K562 (cell line): ENCODE data around the gene SNX3. TPM values are rescaled to one million over a fixed set of nuclear protein-coding genes. Genes with fewer than 3 reads are reported as not detected.

Source experiments
- BRD9 ChIP-seq: fragments of 450-650 bp; IDR thresholded peaks from 2 replicates; pipeline ENCODE4 v1.6.1; 2018; ENCODE audit warnings: low read depth; ENCODE audit not compliant: partially characterized antibody
- DPF2 ChIP-seq: fragments of 450-650 bp; IDR thresholded peaks from 2 replicates; pipeline ENCODE4 v1.6.1; 2016
- HIVEP1 ChIP-seq: fragments of 250-450 bp; sonication (Bioruptor Pico); IDR thresholded peaks from 2 replicates; pipeline ENCODE4 v1.4.0; 2020; ENCODE audit warnings: mild to moderate bottlenecking
- HMG20B ChIP-seq: fragments of 250-450 bp; sonication (Bioruptor Pico); IDR thresholded peaks from 2 replicates; pipeline ENCODE4 v1.5.0; 2021; ENCODE audit warnings: mild to moderate bottlenecking
- NELFE ChIP-seq: IDR thresholded peaks from 2 replicates; pipeline ENCODE4 v1.6.1; 2011; ENCODE audit warnings: mild to moderate bottlenecking; ENCODE audit not compliant: insufficient read depth, insufficient read length
- PPARD ChIP-seq: fragments of 250-450 bp; sonication (Bioruptor Pico); IDR thresholded peaks from 2 replicates; pipeline ENCODE4 v1.8.0; 2022; ENCODE audit warnings: inconsistent platforms, mild to moderate bottlenecking, moderate library complexity
- PRMT5 ChIP-seq: sonication (generic); formaldehyde crosslinking; IDR thresholded peaks from 2 replicates; pipeline ENCODE4 v1.5.0; 2020; ENCODE audit warnings: missing genetic modification reagents
- polyA plus RNA-seq, 8 experiments: library from polyadenylated mRNA; depleted of rRNA in 4 of 8; stranded (reverse) in 5 of 8; unstranded in 3 of 8; fragments of >200 nt; fragmentation: Nextera tagmentation in 2 of 8; fragmentation: Illumina TruSeq in 1 of 8; extraction: Ambion mirVana in 2 of 8; extraction: Trizol in 1 of 8; gene quantifications; 2 replicates each; pipeline versions ENCODE4 v1.2.1 to v1.2.3, GENCODE V29; 2011 to 2014; ENCODE audit warnings: inconsistent platforms in 1 of 8, missing spikeins in 1 of 8
- total RNA-seq, 7 experiments: library from RNA; depleted of rRNA in 6 of 7; stranded (reverse); fragments of >200 nt in 6 of 7; fragmentation: Illumina TruSeq in 2 of 7; extraction: Trizol in 2 of 7; gene quantifications; 2 replicates each; pipeline versions ENCODE4 v1.2.1 to v1.2.3, GENCODE V29; 2011 to 2021; ENCODE audit warnings: low replicate concordance in 1 of 7
- TF ChIP-seq, protein P1 (sequence below): fragments of 250-450 bp; sonication (Bioruptor Pico); IDR thresholded peaks from 2 replicates; pipeline ENCODE4 v1.8.0; 2022; ENCODE audit warnings: moderate library complexity, mild to moderate bottlenecking, inconsistent platforms
- TF ChIP-seq, protein P2 (sequence below): fragments of 250-450 bp; sonication (Bioruptor Pico); IDR thresholded peaks from 2 replicates; pipeline ENCODE4 v1.8.0; 2022; ENCODE audit warnings: inconsistent platforms
- TF ChIP-seq, protein P3 (sequence below): fragments of 450-650 bp; IDR thresholded peaks from 2 replicates; pipeline ENCODE4 v1.6.1; 2017; ENCODE audit warnings: antibody characterized with exemption, mild to moderate bottlenecking

Gene SNX3
- total and polyA plus RNA-seq, 9 of the 15 experiments (the other 6 are each of a cell fraction or from before 2014, with no cell fraction given), result 48.9 to 410 (median 159) TPM

DNA sequence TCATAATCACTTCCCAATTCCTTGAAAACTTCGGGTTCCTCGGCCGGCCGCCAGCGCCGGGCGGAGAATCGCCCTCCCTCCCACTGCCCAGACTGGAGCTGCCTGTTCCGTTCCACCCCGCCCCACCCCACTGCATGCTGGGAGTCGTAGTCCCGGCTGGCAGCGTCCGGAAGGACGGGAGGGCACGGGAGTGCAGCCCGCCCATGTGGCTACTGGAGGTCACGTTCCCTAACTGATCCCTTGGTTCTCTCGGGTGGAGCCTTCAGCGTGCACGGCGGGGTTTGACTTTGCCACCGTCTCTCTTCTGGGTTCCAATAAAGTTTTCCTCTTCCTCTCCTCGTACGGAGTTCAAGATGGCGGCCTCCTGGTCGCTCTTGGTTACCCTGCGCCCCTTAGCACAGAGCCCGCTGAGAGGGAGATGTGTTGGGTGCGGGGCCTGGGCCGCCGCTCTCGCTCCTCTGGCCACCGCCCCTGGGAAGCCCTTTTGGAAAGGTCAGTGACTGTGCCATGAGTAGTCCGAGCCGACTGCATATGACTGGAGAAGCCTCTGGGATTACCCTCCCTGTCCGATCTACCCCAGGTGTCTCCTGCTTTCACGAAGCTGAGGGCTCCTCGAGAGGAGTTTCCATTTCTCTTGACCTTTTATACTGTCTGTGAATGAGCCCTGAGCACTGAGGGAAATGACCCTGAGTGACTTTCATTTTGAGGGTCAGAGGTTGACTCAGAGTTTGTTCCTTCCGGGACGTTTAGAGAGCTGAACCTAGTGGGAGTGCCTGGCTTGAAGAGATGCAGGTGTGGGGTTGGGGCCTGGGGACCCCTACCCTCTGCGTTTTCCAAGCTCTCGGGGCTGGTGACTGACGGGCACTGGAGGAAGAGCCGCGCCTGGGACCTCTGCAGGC is 34.1 kb upstream of the SNX3 start, which contains the start of gene AFG1L (continued):
- TF ChIP-seq, protein P1, sequence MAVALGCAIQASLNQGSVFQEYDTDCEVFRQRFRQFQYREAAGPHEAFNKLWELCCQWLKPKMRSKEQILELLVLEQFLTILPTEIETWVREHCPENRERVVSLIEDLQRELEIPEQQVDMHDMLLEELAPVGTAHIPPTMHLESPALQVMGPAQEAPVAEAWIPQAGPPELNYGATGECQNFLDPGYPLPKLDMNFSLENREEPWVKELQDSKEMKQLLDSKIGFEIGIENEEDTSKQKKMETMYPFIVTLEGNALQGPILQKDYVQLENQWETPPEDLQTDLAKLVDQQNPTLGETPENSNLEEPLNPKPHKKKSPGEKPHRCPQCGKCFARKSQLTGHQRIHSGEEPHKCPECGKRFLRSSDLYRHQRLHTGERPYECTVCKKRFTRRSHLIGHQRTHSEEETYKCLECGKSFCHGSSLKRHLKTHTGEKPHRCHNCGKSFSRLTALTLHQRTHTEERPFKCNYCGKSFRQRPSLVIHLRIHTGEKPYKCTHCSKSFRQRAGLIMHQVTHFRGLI (CRISPR knock-in tag), result no peak
- TF ChIP-seq BRD9 (peak; percentile 81), NELFE (no peak), PPARD (CRISPR knock-in tag) (no peak), HMG20B (CRISPR knock-in tag) (no peak), DPF2 (no peak; the same call in 1 of the 2 replicates), PRMT5 (CRISPR knock-in tag) (no peak), HIVEP1 (CRISPR knock-in tag) (no peak)
- TF ChIP-seq, protein P2, sequence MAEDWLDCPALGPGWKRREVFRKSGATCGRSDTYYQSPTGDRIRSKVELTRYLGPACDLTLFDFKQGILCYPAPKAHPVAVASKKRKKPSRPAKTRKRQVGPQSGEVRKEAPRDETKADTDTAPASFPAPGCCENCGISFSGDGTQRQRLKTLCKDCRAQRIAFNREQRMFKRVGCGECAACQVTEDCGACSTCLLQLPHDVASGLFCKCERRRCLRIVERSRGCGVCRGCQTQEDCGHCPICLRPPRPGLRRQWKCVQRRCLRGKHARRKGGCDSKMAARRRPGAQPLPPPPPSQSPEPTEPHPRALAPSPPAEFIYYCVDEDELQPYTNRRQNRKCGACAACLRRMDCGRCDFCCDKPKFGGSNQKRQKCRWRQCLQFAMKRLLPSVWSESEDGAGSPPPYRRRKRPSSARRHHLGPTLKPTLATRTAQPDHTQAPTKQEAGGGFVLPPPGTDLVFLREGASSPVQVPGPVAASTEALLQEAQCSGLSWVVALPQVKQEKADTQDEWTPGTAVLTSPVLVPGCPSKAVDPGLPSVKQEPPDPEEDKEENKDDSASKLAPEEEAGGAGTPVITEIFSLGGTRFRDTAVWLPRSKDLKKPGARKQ (CRISPR knock-in tag), result no peak
- TF ChIP-seq, protein P3, sequence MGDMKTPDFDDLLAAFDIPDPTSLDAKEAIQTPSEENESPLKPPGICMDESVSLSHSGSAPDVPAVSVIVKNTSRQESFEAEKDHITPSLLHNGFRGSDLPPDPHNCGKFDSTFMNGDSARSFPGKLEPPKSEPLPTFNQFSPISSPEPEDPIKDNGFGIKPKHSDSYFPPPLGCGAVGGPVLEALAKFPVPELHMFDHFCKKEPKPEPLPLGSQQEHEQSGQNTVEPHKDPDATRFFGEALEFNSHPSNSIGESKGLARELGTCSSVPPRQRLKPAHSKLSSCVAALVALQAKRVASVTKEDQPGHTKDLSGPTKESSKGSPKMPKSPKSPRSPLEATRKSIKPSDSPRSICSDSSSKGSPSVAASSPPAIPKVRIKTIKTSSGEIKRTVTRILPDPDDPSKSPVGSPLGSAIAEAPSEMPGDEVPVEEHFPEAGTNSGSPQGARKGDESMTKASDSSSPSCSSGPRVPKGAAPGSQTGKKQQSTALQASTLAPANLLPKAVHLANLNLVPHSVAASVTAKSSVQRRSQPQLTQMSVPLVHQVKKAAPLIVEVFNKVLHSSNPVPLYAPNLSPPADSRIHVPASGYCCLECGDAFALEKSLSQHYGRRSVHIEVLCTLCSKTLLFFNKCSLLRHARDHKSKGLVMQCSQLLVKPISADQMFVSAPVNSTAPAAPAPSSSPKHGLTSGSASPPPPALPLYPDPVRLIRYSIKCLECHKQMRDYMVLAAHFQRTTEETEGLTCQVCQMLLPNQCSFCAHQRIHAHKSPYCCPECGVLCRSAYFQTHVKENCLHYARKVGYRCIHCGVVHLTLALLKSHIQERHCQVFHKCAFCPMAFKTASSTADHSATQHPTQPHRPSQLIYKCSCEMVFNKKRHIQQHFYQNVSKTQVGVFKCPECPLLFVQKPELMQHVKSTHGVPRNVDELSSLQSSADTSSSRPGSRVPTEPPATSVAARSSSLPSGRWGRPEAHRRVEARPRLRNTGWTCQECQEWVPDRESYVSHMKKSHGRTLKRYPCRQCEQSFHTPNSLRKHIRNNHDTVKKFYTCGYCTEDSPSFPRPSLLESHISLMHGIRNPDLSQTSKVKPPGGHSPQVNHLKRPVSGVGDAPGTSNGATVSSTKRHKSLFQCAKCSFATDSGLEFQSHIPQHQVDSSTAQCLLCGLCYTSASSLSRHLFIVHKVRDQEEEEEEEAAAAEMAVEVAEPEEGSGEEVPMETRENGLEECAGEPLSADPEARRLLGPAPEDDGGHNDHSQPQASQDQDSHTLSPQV, result peak; percentile 20; the same call in 1 of the 2 replicates
